ENCODE measurements around the gene FXYD6. TPM values are rescaled to one million over a fixed set of nuclear protein-coding genes. Genes with fewer than 3 reads are reported as not detected.

Gene FXYD6
- total and polyA plus RNA-seq, 7 experiments from 2014 or later: 0.10 to 5.4 (median 0.98) TPM; not detected in 4

DNA sequence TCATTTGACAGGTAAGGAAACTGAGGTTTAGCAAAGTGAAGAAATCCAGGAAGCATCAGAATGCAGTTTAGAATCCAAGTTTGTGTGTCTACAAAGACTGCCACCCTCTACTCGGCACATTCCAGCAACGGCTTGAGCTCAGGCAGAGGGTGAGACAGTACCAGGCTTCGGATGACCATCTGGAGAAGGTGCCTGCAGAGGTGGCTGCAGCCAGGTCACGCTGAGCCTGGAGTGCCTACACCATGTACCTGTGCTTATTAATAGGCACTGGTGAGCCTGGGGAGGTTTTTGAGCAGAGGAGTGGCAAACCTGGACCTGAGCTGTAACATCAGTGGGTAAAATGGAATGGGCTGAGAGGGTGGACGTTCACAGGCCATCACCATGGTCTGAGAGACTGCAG is 4.7 kb downstream of the FXYD6 start:
- no peak for ATAC-seq
- ChIA-PET CTCF (no interaction called here), POLR2A (no interaction called here)
- Histone ChIP-seq H3K9me3 (ENCODE audit: control insufficient read depth in 2 of 3, low read length in 3 of 3) (no peaks in the 10 kb centered on the region), H3K27ac (ENCODE audit: low read depth, low read length) (no peak overlapping the region), H3K36me3 (ENCODE audit: control insufficient read depth in 2 of 3, insufficient read depth in 3 of 3, low read length in 3 of 3) (no peaks in the 10 kb centered on the region), H3K4me3 (ENCODE audit: low read length) (no peak overlapping the region), H3K27me3 (ENCODE audit: control insufficient read depth in 2 of 2, insufficient read depth in 2 of 2, low read length in 2 of 2) (peaks cover 11 to 22% of the 10 kb centered on the region in 2 donors), H3K4me1 (ENCODE audit: control insufficient read depth in 2 of 2, insufficient read depth in 2 of 2, low read length in 2 of 2) (peaks cover 12 to 29% of the 10 kb centered on the region in 2 donors)
- peaks cover 36 to 49% (median 44%) of the 10 kb centered on the region in 5 donors for H3K27me3 Mint-ChIP-seq
- H3K27ac Mint-ChIP-seq: no peak overlapping the region
- H3K9me3 Mint-ChIP-seq: peaks cover 0 to under 1% (median 0%) of the 10 kb centered on the region in 11 donors
- intact Hi-C loops (cut with micrococcal nuclease): no loop called here
- peaks cover 21 to 32% (median 26%) of the 10 kb centered on the region in 7 donors for H3K4me1 Mint-ChIP-seq
- DNase-seq: no peak
- H3K36me3 Mint-ChIP-seq: peaks cover 0 to 4% (median 0%) of the 10 kb centered on the region in 5 donors
- H3K4me3 Mint-ChIP-seq: peak overlapping the region in 1 of 10 donors; percentile 10

DNA sequence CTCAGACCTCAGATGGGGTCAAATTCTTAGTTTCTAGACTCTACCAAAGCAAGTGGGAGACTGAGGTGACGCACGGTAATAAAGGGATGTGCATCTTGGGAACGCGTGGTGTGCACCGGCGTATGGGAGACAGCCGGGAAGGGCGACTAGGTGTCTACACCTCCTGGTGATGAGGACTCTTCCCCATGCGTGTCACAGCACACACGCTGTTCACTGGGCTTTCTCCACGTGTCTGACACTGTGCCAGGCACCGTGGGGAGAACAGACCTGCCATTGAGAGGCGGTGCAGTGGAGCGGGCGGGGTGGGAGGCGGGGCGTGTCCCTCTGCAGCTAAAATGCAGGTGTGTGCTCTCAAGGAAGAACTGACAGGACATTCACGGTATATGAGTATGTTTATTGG is 5.3 kb downstream of the FXYD6 start:
- H3K4me3 Mint-ChIP-seq: no peak overlapping the region
- H3K27ac Mint-ChIP-seq: no peak overlapping the region
- H3K36me3 Mint-ChIP-seq: peaks cover 0 to 4% (median 0%) of the 10 kb centered on the region in 5 donors
- peaks cover 12 to 27% of the 10 kb centered on the region in 2 donors for H3K4me1 ChIP-seq (ENCODE audit: control insufficient read depth in 2 of 2, insufficient read depth in 2 of 2, low read length in 2 of 2)
- no peak overlapping the region for H3K27ac ChIP-seq (ENCODE audit: low read depth, low read length)
- peaks cover 19 to 28% (median 23%) of the 10 kb centered on the region in 7 donors for H3K4me1 Mint-ChIP-seq
- no peak for ATAC-seq
- CTCF ChIA-PET: no interaction called here
- intact Hi-C loops (cut with micrococcal nuclease): no loop called here
- DNase-seq: no peak
- H3K9me3 Mint-ChIP-seq: no peaks in the 10 kb centered on the region
- POLR2A ChIA-PET: no interaction called here
- H3K4me3 ChIP-seq (ENCODE audit: low read length): no peak overlapping the region
- H3K9me3 ChIP-seq (ENCODE audit: control insufficient read depth in 2 of 3, low read length in 3 of 3): no peaks in the 10 kb centered on the region
- H3K27me3 Mint-ChIP-seq: peaks cover 33 to 46% (median 41%) of the 10 kb centered on the region in 5 donors
- peaks cover 11 to 20% of the 10 kb centered on the region in 2 donors for H3K27me3 ChIP-seq (ENCODE audit: control insufficient read depth in 2 of 2, insufficient read depth in 2 of 2, low read length in 2 of 2)
- H3K36me3 ChIP-seq (ENCODE audit: control insufficient read depth in 2 of 3, insufficient read depth in 3 of 3, low read length in 3 of 3): no peaks in the 10 kb centered on the region

DNA sequence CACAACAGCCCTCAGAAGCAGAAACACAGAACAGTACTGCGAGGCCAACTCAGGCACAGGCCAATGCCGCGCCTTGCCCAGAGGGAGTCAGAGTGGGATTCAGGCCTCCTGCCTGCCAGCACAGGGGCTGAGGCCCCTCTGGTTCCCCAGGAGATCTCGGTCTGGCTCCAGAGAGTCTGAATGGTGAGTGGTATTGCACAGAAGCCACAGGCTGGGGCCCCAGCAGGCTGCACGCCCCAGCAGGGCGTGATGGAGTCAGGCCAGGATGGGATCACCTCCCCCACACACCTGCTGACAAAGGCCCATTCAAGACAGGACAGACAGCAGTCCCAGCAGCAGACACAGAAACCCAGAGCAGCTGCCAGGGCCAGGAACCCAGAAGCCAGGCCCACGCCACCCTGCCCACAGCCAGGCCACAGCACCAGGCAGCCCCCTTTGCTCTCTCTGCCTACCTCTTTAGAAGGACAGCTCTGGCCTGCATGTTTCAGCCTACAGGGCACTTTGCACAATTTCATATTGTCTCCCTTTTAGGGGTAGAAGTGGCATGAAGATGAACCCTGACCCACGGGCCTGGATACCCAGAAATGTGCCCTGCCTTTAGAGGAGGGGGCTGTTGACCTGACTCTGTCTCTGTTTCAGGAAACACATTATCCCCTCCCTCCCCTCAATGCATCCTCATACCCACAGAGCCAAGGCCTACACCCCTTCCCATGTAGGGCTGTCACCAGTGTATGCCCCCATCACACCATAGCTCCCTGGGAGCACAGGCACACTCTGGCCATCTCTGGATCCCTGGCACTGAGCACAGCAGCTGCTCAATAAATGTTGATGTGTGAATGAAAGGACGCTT is 6.1 kb downstream of the FXYD6 start:
- Histone ChIP-seq H3K9me3 (ENCODE audit: control insufficient read depth in 2 of 3, low read length in 3 of 3) (no peaks in the 10 kb centered on the region), H3K4me1 (ENCODE audit: control insufficient read depth in 2 of 2, insufficient read depth in 2 of 2, low read length in 2 of 2) (peaks cover 5 to 19% of the 10 kb centered on the region in 2 donors), H3K27me3 (ENCODE audit: control insufficient read depth in 2 of 2, insufficient read depth in 2 of 2, low read length in 2 of 2) (peaks cover 5 to 12% of the 10 kb centered on the region in 2 donors), H3K36me3 (ENCODE audit: control insufficient read depth in 2 of 3, insufficient read depth in 3 of 3, low read length in 3 of 3) (no peaks in the 10 kb centered on the region), H3K4me3 (ENCODE audit: low read length) (no peak overlapping the region), H3K27ac (ENCODE audit: low read depth, low read length) (no peak overlapping the region)
- ChIA-PET POLR2A (no interaction called here), CTCF (interaction anchor here (0.7 kb wide), 1 partner anchor 34 kb away, joined by 3 read pairs; no protein-coding TSS in a partner anchor)
- DNase-seq (no peak), ATAC-seq (no peak)
- H3K4me3 Mint-ChIP-seq: no peak overlapping the region
- peaks cover 24 to 38% (median 33%) of the 10 kb centered on the region in 5 donors for H3K27me3 Mint-ChIP-seq
- no peak overlapping the region for H3K27ac Mint-ChIP-seq
- H3K9me3 Mint-ChIP-seq: no peaks in the 10 kb centered on the region
- peaks cover 11 to 21% (median 15%) of the 10 kb centered on the region in 7 donors for H3K4me1 Mint-ChIP-seq
- H3K36me3 Mint-ChIP-seq: peaks cover 0 to 4% (median 0%) of the 10 kb centered on the region in 5 donors
- intact Hi-C loops (cut with micrococcal nuclease): no loop called here

DNA sequence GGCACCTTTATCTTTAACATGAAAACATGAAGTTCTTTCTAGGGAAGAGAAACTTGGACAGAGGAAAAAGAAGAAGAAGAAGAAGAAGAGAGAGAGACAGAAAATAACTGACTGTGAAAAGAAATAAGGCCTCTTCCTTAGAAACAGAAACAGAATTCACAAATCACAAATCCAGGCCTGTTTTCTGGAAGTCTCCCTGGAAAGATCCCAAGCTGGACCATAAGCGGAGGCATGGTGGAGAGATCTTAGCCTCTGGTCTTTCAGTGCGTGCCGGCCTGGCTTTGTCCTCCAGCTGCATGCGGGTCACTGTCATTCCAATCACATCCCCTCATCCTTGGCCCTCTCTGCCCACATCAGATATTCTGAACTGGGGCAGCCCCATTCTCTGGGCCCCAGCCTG is 6.9 kb downstream of the FXYD6 start:
- intact Hi-C loops (cut with micrococcal nuclease): no loop called here

DNA sequence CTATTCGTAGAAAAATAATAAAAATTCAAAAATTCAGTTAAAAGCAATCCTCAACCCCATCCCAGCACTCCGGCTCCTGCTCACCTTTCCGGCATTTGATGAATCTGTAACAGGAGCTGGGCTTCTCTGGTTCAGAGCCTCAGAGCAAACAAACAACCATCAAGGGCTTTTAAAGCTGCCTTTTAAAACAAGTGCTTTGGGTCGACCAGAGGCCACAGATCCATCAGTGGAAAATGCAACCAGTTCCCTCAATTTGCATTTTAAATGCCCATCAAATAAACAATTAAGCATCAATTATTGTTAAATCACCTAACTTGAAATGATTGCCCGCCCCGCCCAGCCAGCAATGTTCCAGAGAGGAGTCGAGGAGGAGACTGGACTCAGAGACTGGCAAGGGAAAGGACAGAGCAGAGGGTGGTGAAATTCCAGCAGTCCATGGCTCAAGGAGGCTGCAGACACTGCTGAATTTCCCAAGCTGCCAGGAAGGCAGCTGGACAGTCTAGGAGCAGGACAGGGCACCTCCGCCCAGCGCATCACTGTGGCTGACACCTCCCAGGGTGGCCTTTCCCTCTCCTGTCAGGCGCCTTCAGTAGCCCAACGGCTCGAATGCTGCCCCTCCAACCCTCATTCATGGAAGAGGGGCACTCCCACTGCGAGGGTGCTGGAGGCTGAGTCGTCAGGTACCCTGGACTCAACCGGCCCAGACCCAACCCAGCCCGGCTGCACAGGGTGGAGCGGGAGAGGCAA is 7.5 kb downstream of the FXYD6 start:
- Mint-ChIP-seq H3K27me3 (peaks cover 14 to 27% (median 24%) of the 10 kb centered on the region in 5 donors), H3K4me3 (no peak overlapping the region), H3K36me3 (no peaks in the 10 kb centered on the region), H3K4me1 (peaks cover 4 to 10% (median 7%) of the 10 kb centered on the region in 7 donors), H3K27ac (no peak overlapping the region), H3K9me3 (peaks cover 0 to 2% (median 0%) of the 10 kb centered on the region in 11 donors)
- no peaks in the 10 kb centered on the region for H3K9me3 ChIP-seq (ENCODE audit: control insufficient read depth in 2 of 3, low read length in 3 of 3)
- ATAC-seq: no peak
- no peak overlapping the region for H3K27ac ChIP-seq (ENCODE audit: low read depth, low read length)
- H3K27me3 ChIP-seq (ENCODE audit: control insufficient read depth in 2 of 2, insufficient read depth in 2 of 2, low read length in 2 of 2): peaks cover 0 to 3% of the 10 kb centered on the region in 2 donors
- intact Hi-C loops (cut with micrococcal nuclease): no loop called here
- no peaks in the 10 kb centered on the region for H3K36me3 ChIP-seq (ENCODE audit: control insufficient read depth in 2 of 3, insufficient read depth in 3 of 3, low read length in 3 of 3)
- peaks cover 0 to 6% of the 10 kb centered on the region in 2 donors for H3K4me1 ChIP-seq (ENCODE audit: control insufficient read depth in 2 of 2, insufficient read depth in 2 of 2, low read length in 2 of 2)
- POLR2A ChIA-PET: no interaction called here
- DNase-seq: no peak
- CTCF ChIA-PET: no interaction called here
- no peak overlapping the region for H3K4me3 ChIP-seq (ENCODE audit: low read length)

More for the DNA sequence above, 6.9 kb downstream of the FXYD6 start:
- Histone ChIP-seq H3K27me3 (ENCODE audit: control insufficient read depth in 2 of 2, insufficient read depth in 2 of 2, low read length in 2 of 2) (peaks cover 0 to 5% of the 10 kb centered on the region in 2 donors), H3K9me3 (ENCODE audit: control insufficient read depth in 2 of 3, low read length in 3 of 3) (no peaks in the 10 kb centered on the region), H3K4me1 (ENCODE audit: control insufficient read depth in 2 of 2, insufficient read depth in 2 of 2, low read length in 2 of 2) (peaks cover 0 to 12% of the 10 kb centered on the region in 2 donors), H3K36me3 (ENCODE audit: control insufficient read depth in 2 of 3, insufficient read depth in 3 of 3, low read length in 3 of 3) (no peaks in the 10 kb centered on the region), H3K4me3 (ENCODE audit: low read length) (no peak overlapping the region), H3K27ac (ENCODE audit: low read depth, low read length) (no peak overlapping the region)
- H3K4me3 Mint-ChIP-seq: no peak overlapping the region
- ATAC-seq (no peak), DNase-seq (no peak)
- peaks cover 0 to 2% (median 0%) of the 10 kb centered on the region in 11 donors for H3K9me3 Mint-ChIP-seq
- POLR2A ChIA-PET: no interaction called here
- peaks cover 6 to 15% (median 10%) of the 10 kb centered on the region in 7 donors for H3K4me1 Mint-ChIP-seq
- H3K27ac Mint-ChIP-seq: no peak overlapping the region
- peaks cover 19 to 31% (median 29%) of the 10 kb centered on the region in 5 donors for H3K27me3 Mint-ChIP-seq
- CTCF ChIA-PET: no interaction called here
- no peaks in the 10 kb centered on the region for H3K36me3 Mint-ChIP-seq

DNA sequence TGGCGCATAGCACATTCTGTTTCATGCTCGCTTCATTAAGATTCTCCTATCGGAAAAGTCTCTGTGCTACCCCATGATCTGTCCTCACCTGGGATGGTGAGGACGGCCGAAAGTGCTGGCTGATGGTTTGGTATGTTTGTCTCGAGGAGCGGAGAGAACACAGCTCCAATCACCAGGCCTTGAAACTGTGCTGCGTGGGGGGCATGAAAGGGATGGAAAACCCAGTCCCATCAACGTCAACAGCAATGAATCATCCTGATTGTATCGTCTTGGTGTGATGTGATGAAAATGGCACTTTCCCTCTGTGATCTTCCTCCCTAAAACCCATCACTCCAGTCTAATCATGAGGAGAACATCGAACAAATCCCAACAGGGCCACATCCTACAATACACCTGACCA is 8.4 kb downstream of the FXYD6 start:
- Histone ChIP-seq H3K27me3 (ENCODE audit: control insufficient read depth in 2 of 2, insufficient read depth in 2 of 2, low read length in 2 of 2) (no peaks in the 10 kb centered on the region), H3K9me3 (ENCODE audit: control insufficient read depth in 2 of 3, low read length in 3 of 3) (no peaks in the 10 kb centered on the region), H3K4me1 (ENCODE audit: control insufficient read depth in 2 of 2, insufficient read depth in 2 of 2, low read length in 2 of 2) (no peaks in the 10 kb centered on the region), H3K36me3 (ENCODE audit: control insufficient read depth in 2 of 3, insufficient read depth in 3 of 3, low read length in 3 of 3) (no peaks in the 10 kb centered on the region), H3K27ac (ENCODE audit: low read depth, low read length) (no peak overlapping the region), H3K4me3 (ENCODE audit: low read length) (no peak overlapping the region)
- intact Hi-C loops (cut with micrococcal nuclease): no loop called here
- DNase-seq (no peak), ATAC-seq (no peak)
- Mint-ChIP-seq H3K9me3 (peaks cover 0 to 2% (median 0%) of the 10 kb centered on the region in 11 donors), H3K36me3 (no peaks in the 10 kb centered on the region), H3K27me3 (peaks cover 5 to 29% (median 15%) of the 10 kb centered on the region in 5 donors), H3K4me1 (peaks cover 0 to 5% (median 2%) of the 10 kb centered on the region in 7 donors), H3K4me3 (no peak overlapping the region), H3K27ac (no peak overlapping the region)
- ChIA-PET POLR2A (no interaction called here), CTCF (no interaction called here)

Data from naive thymus-derived CD4-positive, alpha-beta T cell (primary cell).